Esophagus muscularis mucosa (tissue), 4 donors: ENCODE data around the gene DHX34.

ENCODE experiments used
- CTCF ChIP-seq, 3 experiments: fragments of 200-600 bp in 2 of 3; fragments of 450-650 bp in 1 of 3; sonication (generic) in 2 of 3; IDR thresholded peaks; one replicate each; pipeline ENCODE4 v1.5.1; 2017 to 2019; ENCODE audit warnings: antibody characterized with exemption in 3 of 3, mild to moderate bottlenecking in 2 of 3, moderate library complexity in 1 of 3
- EP300 ChIP-seq: sonication (generic); formaldehyde crosslinking; IDR thresholded peaks from one replicate; pipeline ENCODE4 v1.6.1; 2017; ENCODE audit warnings: antibody characterized with exemption
- POLR2A ChIP-seq: fragments of 450-650 bp; IDR thresholded peaks from one replicate; pipeline ENCODE4 v1.6.1; 2017; ENCODE audit warnings: antibody characterized with exemption, moderate library complexity, mild to moderate bottlenecking, low read depth
- POLR2AphosphoS5 ChIP-seq, 2 donors: sonication (generic); formaldehyde crosslinking; IDR thresholded peaks; one replicate each; pipeline ENCODE4 v1.6.1; 2017; ENCODE audit warnings: antibody characterized with exemption in 2 of 2

DNA sequence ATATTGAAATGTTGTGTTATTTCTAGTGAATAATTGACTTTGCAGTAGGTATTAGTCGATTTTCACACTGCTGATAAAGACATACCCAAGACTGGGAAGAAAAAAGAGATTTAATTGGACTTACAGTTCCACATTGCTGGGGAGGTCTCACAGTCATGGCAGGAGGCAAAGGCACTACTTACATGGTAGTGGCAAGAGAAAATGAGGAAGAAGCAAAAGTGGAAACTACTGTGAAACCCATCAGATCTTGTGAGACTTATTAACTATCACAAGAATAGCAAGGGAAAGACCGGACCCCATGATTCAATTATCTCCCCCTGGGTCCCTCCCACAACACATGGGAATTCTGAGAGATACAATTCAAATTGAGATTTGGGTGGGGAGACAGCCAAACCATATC is 27.1 kb upstream of the DHX34 start:
- no peak for TF ChIP-seq CTCF (IDR thresholded peaks at IDR 0.05)
- no peak for TF ChIP-seq POLR2A
- TF ChIP-seq POLR2AphosphoS5 (IDR thresholded peaks at IDR 0.05): no peak
- TF ChIP-seq EP300: no peak
